HG02973 (cell line): ENCODE data around the gene PSMC1.
"Not testable (repeated sequence)": the region's sequence is repeated elsewhere in the genome, so short reads cannot be mapped to it uniquely, and the experiment has no call there.

Experiments
- ATAC-seq: cut with Tn5 transposase; IDR thresholded peaks from one replicate; pipeline ENCODE4 v1.9.1; 2021; ENCODE audit warnings: moderate library complexity; ENCODE audit not compliant: unreplicated experiment

PSMC1 gene

DNA sequence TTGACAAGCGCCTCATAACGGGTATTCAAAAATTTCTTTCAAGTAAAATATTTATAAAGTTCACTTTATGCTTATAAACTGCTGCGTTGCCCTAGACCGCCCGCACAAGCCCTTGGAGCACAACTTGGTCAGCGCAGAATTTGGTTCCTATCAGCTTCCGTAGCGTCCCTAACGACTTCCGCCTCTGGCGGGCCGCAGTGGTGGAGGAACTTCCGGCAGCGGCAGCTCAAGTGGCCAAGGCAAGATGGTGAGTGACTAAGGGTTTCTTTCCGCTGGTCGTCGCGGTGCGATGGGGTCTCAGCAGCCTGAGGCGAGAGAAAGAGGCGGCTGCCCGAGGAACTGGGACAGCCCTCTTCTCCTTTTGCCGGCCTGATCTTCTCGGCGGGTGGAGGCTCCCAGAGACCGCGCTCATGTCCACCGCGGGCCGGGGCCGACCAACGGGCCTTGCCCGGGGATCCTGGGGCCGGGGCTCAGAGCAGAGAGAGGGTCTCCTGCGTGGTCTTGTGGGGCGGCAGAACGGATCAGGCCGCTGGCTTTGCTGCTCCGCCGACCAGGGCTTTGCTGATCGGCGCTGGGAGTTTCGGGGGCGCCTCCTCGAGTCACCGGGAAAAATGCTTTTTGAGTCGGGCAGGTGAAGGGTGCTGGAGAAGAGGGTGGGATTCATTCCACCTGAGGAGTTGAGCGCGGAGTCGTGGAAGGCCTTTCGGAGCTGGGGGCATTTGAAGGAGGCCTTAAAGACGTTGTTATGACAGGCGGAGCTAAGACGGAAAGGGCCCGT lies at the start of gene PSMC1:
PSMC1 (plus strand) TSS at position 200 of the 778 bp plus-strand sequence; CDS start at position 245, 45 bp downstream.
- peak; percentile 95 for ATAC-seq

DNA sequence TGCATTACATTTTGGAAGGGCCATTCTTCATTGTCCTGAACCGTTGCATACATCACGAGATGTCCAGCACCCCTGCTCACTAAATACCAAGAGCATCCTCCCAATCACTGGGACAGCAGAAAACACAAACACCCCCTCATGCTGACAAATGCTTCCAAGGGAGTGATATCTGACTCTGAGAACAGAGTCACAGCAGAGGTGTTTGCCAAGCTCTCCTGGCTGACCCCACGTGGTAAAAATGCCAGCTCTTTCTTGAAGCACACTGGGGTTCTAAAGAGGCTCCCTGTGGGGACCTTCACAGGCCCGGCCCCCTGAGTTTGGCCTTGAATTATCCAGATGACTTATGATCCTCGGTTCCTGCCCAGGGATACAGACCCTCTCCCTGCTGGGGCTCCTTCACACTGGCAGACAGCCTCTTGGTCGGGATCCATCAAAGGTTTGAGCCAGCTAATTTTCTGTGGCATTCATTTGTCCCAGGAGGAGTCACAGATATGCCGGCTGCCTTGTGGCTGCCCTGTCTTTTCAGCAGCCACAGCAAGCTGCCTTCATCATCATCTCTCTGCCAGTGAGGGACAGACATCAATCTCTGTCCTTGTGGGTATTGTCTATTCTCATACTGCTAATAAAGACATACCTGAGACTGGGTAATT lies 43.1 kb upstream of the PSMC1 start:
- ATAC-seq = no peak

DNA sequence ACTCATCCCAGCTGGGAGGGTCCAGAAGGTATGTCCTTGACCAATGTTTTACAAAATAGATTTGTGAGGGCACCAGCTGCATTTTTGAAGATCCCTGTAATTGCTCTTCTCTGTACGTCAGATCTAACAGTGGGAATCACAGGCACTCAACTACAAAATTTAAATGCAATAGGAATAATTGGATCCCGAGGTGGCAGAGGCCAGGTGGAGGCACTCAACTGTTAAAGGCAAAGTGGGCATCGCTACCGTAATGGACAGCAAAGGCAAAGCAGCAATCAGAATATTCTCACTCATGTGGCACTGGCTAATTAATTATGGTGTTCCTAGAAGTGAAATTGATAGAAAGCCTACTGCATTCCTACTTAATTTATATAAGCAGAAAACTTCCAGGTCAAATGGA lies 27.9 kb upstream of the PSMC1 start:
- no peak for ATAC-seq

DNA sequence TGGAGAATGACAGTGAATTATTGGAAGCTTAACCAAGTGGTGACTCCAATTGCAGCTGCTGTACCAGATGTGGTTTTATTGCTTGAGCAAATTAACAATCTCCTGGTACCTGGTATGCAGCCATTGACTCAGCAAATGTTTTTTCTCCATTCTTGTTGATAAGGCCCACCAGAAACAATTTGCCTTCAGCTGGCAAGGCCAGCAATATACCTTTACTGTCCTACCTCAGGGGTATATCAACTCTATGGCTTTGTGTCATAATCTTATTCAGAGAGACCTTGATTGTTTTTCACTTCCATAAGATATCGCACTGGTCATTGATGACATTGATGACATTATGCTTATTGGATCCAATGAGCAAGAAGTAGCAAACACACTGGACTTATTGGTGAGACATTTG lies 26.4 kb upstream of the PSMC1 start:
- not testable (repeated sequence) for ATAC-seq

GRCh38 chr14:90235179-90235976 lies 21.0 kb upstream of the PSMC1 start:
- ATAC-seq = no peak

GRCh38 chr14:90239139-90239538 lies 17.2 kb upstream of the PSMC1 start:
- ATAC-seq = no peak

GRCh38 chr14:90242444-90242843 lies 13.9 kb upstream of the PSMC1 start:
- ATAC-seq = no peak

GRCh38 chr14:90246936-90247335 lies 9.4 kb upstream of the PSMC1 start:
- ATAC-seq = no peak

- not testable (repeated sequence) for ATAC-seq
Measured at GRCh38 chr14:90247441-90247840, 8.9 kb upstream of the PSMC1 start.

- no peak for ATAC-seq
Measured at GRCh38 chr14:90248594-90248993, 7.8 kb upstream of the PSMC1 start.

- ATAC-seq = no peak
Measured at GRCh38 chr14:90253826-90254225, 2.5 kb upstream of the PSMC1 start.

- no peak for ATAC-seq
Measured at GRCh38 chr14:90255871-90256270, 482 bp upstream of the PSMC1 start.

- ATAC-seq = peak; percentile 85
Measured at GRCh38 chr14:90263748-90264449, 7.5 kb downstream of the PSMC1 start.

DNA sequence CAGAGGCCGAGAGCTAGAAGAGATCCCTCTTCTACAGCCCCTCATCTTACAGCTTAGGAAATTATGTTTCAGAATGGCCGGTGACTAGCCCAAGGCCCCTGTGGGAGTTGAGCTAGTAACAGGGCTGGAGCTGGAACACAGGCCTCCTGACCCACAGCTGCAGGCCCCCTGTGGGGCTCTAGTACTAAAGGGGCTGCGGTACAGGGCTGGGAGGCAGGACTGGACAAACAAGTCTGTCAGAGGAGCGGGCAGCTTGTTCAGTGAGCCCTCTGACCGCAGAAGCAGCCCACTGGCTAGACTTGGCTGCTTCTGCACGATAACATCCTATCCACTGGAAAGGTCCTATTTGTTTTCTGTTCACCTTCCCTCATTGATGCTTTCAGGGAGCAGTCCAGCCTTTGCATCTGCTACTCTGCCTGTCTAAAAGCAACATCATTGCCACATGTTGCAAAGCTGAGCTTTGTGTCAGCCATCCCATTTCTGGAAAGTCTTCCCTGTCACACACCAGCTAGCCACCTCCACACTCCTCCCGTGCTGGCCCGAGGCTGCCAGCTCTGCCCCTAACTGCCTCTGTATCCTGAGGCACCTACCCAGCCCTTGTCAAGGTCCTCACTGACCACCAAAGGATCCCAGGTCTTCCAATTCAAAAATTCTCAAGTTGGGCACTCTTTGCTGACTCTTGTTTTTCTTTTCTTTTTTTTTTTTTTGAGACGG lies 10.2 kb downstream of the PSMC1 start:
- no peak for ATAC-seq

GRCh38 chr14:90268420-90268819 lies 12.1 kb downstream of the PSMC1 start:
- ATAC-seq = no peak

DNA sequence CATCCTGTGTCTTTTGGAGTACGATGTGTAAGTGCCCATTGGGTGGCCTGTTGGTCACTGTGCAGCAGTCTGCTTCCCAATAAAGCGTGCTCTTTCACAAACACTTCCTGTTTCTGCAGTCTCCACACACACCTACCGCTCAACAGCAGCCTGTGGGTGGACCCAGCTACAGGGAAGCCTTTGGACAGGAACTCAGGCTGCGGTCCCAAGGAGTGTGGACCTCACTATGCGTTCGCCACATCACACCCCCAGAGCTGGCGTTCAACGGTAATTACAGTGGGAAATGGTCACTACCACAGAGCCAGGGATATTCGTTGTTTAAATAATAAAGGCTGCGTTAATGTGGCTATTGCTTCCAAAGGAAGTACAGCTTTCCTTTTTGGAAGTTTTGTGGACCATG lies 16.2 kb downstream of the PSMC1 start:
- ATAC-seq = no peak

DNA sequence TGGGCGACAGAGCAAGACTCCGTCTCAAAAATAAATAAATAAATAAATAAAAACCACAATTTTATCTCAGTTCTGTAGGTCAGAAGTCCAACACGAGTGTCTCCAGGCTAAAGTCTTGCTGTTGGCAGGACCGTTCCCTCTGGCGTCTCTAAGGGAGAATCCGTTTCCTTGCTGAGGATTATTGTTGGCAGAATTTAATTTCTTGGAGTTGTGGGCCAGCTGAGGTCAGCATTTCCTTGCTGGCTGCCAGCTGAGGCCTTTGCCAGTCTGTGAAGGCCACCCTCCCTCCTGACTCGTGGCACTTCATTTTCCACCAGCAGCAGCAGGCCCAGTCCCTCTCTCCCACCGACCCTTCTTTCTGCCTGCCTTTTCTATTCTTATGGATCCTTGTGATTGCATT lies 17.2 kb downstream of the PSMC1 start:
- ATAC-seq = no peak

DNA sequence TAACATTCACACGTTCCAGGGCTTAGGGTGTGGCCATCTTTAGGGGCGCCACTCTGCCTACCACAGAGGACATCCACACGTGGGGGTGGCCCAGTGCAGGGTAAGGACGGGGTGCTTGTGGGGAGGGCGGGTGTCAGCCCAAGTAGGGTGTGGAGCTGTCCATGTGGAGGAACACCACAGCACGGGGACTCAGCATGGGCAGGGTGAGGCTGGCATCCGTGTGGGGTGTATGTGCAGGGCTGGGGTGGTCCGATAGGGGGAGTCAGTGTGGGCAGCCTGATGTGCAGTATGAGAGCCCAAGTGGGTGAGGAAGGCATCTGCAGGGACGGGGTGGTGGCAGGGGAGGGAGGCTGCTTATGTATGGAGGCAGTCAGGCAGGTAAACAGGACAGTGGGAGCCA lies 17.7 kb downstream of the PSMC1 start:
- ATAC-seq = no peak

DNA sequence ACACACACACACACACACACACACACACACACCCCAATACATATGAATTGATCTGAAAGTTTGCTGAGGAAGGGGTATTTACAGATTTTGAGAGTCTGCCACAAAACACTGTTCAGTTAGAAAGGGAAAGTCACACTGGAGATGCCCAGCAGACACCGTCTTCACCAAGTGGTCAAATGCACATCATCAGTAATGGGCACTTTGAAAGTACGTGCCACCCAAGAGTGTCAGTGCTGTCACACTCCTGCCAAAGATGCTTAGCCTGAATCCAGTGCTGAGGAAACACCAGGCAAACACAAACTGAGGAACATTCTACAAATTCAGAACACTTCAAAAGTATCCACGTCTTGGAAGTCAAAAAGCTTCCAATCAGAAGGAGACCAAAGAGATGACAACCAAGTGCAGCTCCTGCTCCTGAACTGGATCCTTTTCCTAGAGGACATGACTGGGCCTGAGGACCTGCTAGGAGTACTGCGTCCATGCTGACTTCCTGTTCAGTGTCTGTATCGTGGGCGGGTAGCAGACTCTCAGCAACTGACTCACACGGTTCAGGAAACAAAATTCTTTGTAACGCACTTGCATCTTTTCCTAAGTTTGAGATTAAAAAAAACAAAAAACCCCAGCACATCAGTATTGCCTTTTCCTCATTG lies 18.6 kb downstream of the PSMC1 start:
- no peak for ATAC-seq

DNA sequence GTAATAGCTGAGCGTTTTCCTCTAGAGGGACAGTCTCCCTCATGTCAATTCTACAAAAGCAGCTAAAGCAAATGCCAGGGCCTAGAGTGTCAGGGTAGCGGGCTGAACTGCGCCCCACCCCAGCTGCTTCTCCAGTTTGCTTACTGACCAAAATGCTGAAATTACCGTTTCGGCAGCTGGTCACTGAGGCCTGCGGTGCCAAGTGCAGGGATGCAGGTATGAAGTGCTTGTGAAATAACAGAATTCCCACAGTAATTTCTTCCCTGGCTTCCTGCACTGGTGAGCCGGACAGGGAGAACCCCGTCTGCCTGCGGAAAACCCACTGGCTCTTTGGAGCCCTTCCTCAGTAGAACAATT lies 19.1 kb downstream of the PSMC1 start:
- ATAC-seq = no peak
